GM18520 (cell line): ENCODE measurements around the gene PLAGL2.

ENCODE experiments used
- ATAC-seq: cut with Tn5 transposase; IDR thresholded peaks from one replicate; pipeline ENCODE4 v1.9.1; 2021; ENCODE audit not compliant: unreplicated experiment

The PLAGL2 gene

GRCh38 chr20:32231245-32231644, 23.7 kb upstream of the PLAGL2 start:
- no peak for ATAC-seq

- ATAC-seq, result no peak
Observed at GRCh38 chr20:32230707-32231106, 23.2 kb upstream of the PLAGL2 start.

- no peak for ATAC-seq
Observed at GRCh38 chr20:32229251-32229747, 21.8 kb upstream of the PLAGL2 start.

- no peak for ATAC-seq
Observed at GRCh38 chr20:32227744-32228688, 20.5 kb upstream of the PLAGL2 start.

- ATAC-seq, result no peak
Observed at GRCh38 chr20:32227306-32227705, 19.8 kb upstream of the PLAGL2 start.

- no peak for ATAC-seq
Observed at GRCh38 chr20:32226391-32226790, 18.8 kb upstream of the PLAGL2 start.

- ATAC-seq, result no peak
Observed at GRCh38 chr20:32224463-32224862, 16.9 kb upstream of the PLAGL2 start.

GRCh38 chr20:32218156-32218900, 10.8 kb upstream of the PLAGL2 start:
- ATAC-seq, result no peak

- no peak for ATAC-seq
Observed at GRCh38 chr20:32216179-32217142, 8.9 kb upstream of the PLAGL2 start.

- no peak for ATAC-seq
Observed at GRCh38 chr20:32215729-32216128, 8.2 kb upstream of the PLAGL2 start.

- no peak for ATAC-seq
Observed at GRCh38 chr20:32215147-32215546, 7.6 kb upstream of the PLAGL2 start.

- no peak for ATAC-seq
Observed at GRCh38 chr20:32213870-32214269, 6.3 kb upstream of the PLAGL2 start.

GRCh38 chr20:32209850-32210605, 2.5 kb upstream of the PLAGL2 start:
- no peak for ATAC-seq

- ATAC-seq, result no peak
Observed at GRCh38 chr20:32208499-32209154, 1.1 kb upstream of the PLAGL2 start.

- ATAC-seq, result no peak
Observed at GRCh38 chr20:32206760-32207625, 550 bp downstream of the PLAGL2 start.

- ATAC-seq, result no peak
Observed at GRCh38 chr20:32205843-32206759, 1.4 kb downstream of the PLAGL2 start.

GRCh38 chr20:32205110-32205842, 2.3 kb downstream of the PLAGL2 start:
- ATAC-seq, result no peak
